ENCODE data around the gene TMX2.

GRCh38 chr11:57668434-57668782, 44.0 kb upstream of the TMX2 start:
- TF ChIP-seq, protein P1, sequence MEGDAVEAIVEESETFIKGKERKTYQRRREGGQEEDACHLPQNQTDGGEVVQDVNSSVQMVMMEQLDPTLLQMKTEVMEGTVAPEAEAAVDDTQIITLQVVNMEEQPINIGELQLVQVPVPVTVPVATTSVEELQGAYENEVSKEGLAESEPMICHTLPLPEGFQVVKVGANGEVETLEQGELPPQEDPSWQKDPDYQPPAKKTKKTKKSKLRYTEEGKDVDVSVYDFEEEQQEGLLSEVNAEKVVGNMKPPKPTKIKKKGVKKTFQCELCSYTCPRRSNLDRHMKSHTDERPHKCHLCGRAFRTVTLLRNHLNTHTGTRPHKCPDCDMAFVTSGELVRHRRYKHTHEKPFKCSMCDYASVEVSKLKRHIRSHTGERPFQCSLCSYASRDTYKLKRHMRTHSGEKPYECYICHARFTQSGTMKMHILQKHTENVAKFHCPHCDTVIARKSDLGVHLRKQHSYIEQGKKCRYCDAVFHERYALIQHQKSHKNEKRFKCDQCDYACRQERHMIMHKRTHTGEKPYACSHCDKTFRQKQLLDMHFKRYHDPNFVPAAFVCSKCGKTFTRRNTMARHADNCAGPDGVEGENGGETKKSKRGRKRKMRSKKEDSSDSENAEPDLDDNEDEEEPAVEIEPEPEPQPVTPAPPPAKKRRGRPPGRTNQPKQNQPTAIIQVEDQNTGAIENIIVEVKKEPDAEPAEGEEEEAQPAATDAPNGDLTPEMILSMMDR (IDR thresholded peaks at IDR 0.05): no peak
- TF ChIP-seq POLR2A (IDR thresholded peaks at IDR 0.05): no peak
